Peyer's patch (tissue), 4 donors: Measurements from ENCODE around the gene FDX1. TPM values are rescaled to one million over a fixed set of nuclear protein-coding genes. Genes with fewer than 3 reads are reported as not detected.

Experiments
- DNase-seq, 3 donors: peaks; one replicate each; pipeline ENCODE4 v3.0.0-alpha.2; 2017 to 2019
- H3K27ac ChIP-seq, 4 donors: fragments of 200-600 bp; sonication (generic); one replicate each; pipeline ENCODE4 v1.5.1; 2016 to 2019
- H3K27me3 ChIP-seq, 2 donors: fragments of 200-600 bp; sonication (generic); one replicate each; pipeline ENCODE4 v1.5.1; 2019
- H3K36me3 ChIP-seq, 3 donors: fragments of 200-600 bp; sonication (generic); one replicate each; pipeline ENCODE4 v1.5.1; 2016 to 2019
- H3K4me1 ChIP-seq, 4 donors: fragments of 200-600 bp; sonication (generic); one replicate each; pipeline ENCODE4 v1.5.1; 2016 to 2019
- H3K4me3 ChIP-seq, 4 donors: fragments of 200-600 bp; sonication (generic); 1 replicate in 3 of 4; 2 replicates in 1 of 4; pipeline ENCODE4 v1.5.1; 2016 to 2019; ENCODE audit warnings: mild to moderate bottlenecking in 1 of 4
- H3K9me3 ChIP-seq, 4 donors: fragments of 200-600 bp; sonication (generic); one replicate each; pipeline ENCODE4 v1.5.1; 2016 to 2019; ENCODE audit warnings: mild to moderate bottlenecking in 1 of 4
- POLR2A ChIP-seq, 2 donors: fragments of 450-650 bp; IDR thresholded peaks; one replicate each; pipeline ENCODE4 v1.5.1; 2017; ENCODE audit warnings: antibody characterized with exemption in 2 of 2, mild to moderate bottlenecking in 2 of 2, moderate library complexity in 2 of 2
- total RNA-seq, 4 donors: library from RNA; depleted of rRNA; stranded (reverse); fragments of >200 nt; gene quantifications; one replicate each; pipeline ENCODE4 v1.1.0, GENCODE V29; 2016
- TF ChIP-seq, protein P1 (sequence below), 6 experiments: fragments of 450-650 bp in 4 of 6; fragments of 200-600 bp in 2 of 6; sonication (generic) in 1 of 6; IDR thresholded peaks; one replicate each; pipeline ENCODE4 v1.5.1; 2017 to 2019; ENCODE audit warnings: antibody characterized with exemption in 6 of 6, mild to moderate bottlenecking in 3 of 6, moderate library complexity in 1 of 6

Gene FDX1
- total RNA-seq, 4 donors from 2014 or later, result 14.0 to 25.0 (median 15.5) TPM

DNA sequence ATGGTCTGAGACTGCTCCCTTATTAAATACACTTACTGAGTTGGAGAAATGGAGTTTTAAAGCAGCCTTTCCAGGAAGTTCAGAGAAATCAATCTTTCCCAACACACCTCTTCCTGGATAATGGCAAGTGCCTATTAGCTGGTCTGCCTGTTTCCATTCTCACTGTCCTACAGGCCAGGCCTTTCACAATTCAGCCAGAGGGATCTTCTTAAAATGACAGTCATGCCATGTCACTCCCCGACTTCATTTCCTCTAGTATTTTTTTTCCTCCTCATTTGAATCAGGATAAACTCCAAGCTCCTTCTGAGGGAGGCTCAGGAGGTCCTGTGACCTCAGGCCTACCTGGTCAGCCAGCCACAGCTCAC is 62.6 kb downstream of the FDX1 start:
- H3K27me3 ChIP-seq, result no peaks in the 10 kb centered on the region
- no peaks in the 10 kb centered on the region for H3K36me3 ChIP-seq
- no peak overlapping the region for H3K4me3 ChIP-seq
- H3K9me3 ChIP-seq, result no peaks in the 10 kb centered on the region
- TF ChIP-seq, protein P1, sequence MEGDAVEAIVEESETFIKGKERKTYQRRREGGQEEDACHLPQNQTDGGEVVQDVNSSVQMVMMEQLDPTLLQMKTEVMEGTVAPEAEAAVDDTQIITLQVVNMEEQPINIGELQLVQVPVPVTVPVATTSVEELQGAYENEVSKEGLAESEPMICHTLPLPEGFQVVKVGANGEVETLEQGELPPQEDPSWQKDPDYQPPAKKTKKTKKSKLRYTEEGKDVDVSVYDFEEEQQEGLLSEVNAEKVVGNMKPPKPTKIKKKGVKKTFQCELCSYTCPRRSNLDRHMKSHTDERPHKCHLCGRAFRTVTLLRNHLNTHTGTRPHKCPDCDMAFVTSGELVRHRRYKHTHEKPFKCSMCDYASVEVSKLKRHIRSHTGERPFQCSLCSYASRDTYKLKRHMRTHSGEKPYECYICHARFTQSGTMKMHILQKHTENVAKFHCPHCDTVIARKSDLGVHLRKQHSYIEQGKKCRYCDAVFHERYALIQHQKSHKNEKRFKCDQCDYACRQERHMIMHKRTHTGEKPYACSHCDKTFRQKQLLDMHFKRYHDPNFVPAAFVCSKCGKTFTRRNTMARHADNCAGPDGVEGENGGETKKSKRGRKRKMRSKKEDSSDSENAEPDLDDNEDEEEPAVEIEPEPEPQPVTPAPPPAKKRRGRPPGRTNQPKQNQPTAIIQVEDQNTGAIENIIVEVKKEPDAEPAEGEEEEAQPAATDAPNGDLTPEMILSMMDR (IDR thresholded peaks at IDR 0.05), result no peak
- no peak for TF ChIP-seq POLR2A (IDR thresholded peaks at IDR 0.05)
- no peak for DNase-seq
- no peak overlapping the region for H3K27ac ChIP-seq
- no peaks in the 10 kb centered on the region for H3K4me1 ChIP-seq

GRCh38 chr11:110493346-110493745 is 63.6 kb downstream of the FDX1 start:
- Histone ChIP-seq H3K36me3 (no peaks in the 10 kb centered on the region), H3K9me3 (no peaks in the 10 kb centered on the region), H3K4me1 (no peaks in the 10 kb centered on the region), H3K27ac (no peak overlapping the region), H3K4me3 (no peak overlapping the region), H3K27me3 (no peaks in the 10 kb centered on the region)
- DNase-seq, result no peak
- no peak for TF ChIP-seq POLR2A (IDR thresholded peaks at IDR 0.05)
- TF ChIP-seq, protein P1 (IDR thresholded peaks at IDR 0.05), result no peak

GRCh38 chr11:110497231-110497978 is 67.7 kb downstream of the FDX1 start:
- no peaks in the 10 kb centered on the region for H3K27me3 ChIP-seq
- no peaks in the 10 kb centered on the region for H3K4me1 ChIP-seq
- no peak overlapping the region for H3K27ac ChIP-seq
- no peak for TF ChIP-seq POLR2A (IDR thresholded peaks at IDR 0.05)
- TF ChIP-seq, protein P1 (IDR thresholded peaks at IDR 0.05), result no peak
- DNase-seq, result no peak
- no peak overlapping the region for H3K4me3 ChIP-seq
- no peaks in the 10 kb centered on the region for H3K9me3 ChIP-seq
- no peaks in the 10 kb centered on the region for H3K36me3 ChIP-seq

DNA sequence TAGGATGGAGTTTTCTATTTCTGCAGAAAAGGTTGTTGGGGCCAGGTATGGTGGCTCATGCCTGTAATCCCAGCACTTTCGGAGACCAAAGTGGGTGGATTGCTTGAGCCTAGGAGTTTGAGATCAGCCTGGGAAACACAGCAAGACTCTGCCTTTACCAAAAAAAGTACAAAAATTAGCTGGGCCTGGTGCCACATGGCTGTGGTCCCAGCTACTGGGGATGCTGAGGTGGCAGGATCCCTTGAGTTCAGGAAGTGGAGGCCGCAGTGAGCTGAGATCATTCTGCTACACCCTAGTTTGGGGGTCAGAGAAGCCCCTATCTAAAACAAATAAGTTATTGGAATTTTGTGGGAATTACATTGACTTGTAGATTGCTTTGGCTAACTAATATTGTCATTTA is 71.7 kb downstream of the FDX1 start:
- Histone ChIP-seq H3K36me3 (no peaks in the 10 kb centered on the region), H3K4me1 (no peaks in the 10 kb centered on the region), H3K9me3 (no peaks in the 10 kb centered on the region), H3K4me3 (no peak overlapping the region), H3K27ac (no peak overlapping the region), H3K27me3 (no peaks in the 10 kb centered on the region)
- no peak for TF ChIP-seq POLR2A (IDR thresholded peaks at IDR 0.05)
- TF ChIP-seq, protein P1 (IDR thresholded peaks at IDR 0.05), result no peak
- DNase-seq, result no peak

DNA sequence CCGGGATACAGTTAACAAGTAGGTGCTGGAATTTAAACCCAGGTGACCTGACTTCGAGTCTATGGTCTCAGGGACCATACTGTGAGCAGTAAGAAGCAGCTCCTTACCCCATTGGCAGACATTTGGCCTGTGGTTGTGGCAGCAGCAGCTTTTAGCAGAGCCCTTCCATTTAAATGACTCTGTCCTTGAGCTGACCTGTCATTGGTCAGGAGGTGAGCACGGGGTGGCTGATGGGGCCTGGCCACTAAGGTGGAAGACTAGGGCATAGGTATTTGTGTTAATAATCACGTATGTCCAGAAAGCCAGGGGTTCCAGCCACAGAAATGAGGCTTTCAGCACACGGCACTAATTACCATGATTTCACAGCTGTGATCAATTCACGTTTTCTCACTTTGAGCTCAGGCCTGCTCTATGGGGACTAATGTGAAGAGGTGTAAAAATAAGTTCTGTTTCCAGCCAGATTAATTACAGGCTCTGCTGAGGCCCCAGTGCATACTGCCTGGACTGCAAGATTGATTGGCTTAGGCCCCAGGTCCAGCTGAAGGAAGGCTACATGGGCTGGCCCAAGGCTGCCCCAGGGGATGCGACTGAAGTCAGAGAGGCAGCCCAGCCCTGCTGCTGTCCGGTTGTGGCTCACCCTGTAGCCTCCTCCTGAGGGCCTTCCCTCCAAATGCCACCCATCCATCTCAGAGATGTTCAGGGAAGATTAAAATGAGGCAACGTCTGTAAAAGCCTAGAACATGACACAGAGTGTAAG is 76.0 kb downstream of the FDX1 start:
- H3K9me3 ChIP-seq, result no peaks in the 10 kb centered on the region
- DNase-seq, result no peak
- H3K36me3 ChIP-seq, result no peaks in the 10 kb centered on the region
- no peak overlapping the region for H3K27ac ChIP-seq
- no peaks in the 10 kb centered on the region for H3K4me1 ChIP-seq
- no peak overlapping the region for H3K4me3 ChIP-seq
- no peaks in the 10 kb centered on the region for H3K27me3 ChIP-seq
- TF ChIP-seq POLR2A (IDR thresholded peaks at IDR 0.05), result no peak
- TF ChIP-seq, protein P1 (IDR thresholded peaks at IDR 0.05), result no peak
